Stomach (tissue), 9 donors: ENCODE data around the gene LGI2. TPM values are rescaled to one million over a fixed set of nuclear protein-coding genes. Genes with fewer than 3 reads are reported as not detected.

Source experiments
- DNase-seq, 2 donors: peaks; one replicate each; pipeline versions ENCODE4 v3.0.0 to v3.0.0-alpha.2; 2013 to 2019
- H3K27ac ChIP-seq, 5 donors: fragments of 200-600 bp in 4 of 5; sonication (generic) in 4 of 5; one replicate each; pipeline ENCODE4 v1.5.1; 2013 to 2019; ENCODE audit warnings: mild to moderate bottlenecking in 1 of 5, moderate library complexity in 1 of 5
- H3K27me3 ChIP-seq, 3 donors: fragments of 200-600 bp; sonication (generic); one replicate each; pipeline ENCODE4 v1.5.1; 2017 to 2019; ENCODE audit warnings: mixed run types in 1 of 3
- H3K36me3 ChIP-seq, 4 donors: fragments of 200-600 bp; sonication (generic); 1 replicate in 3 of 4; 2 replicates in 1 of 4; pipeline ENCODE4 v1.5.1; 2016 to 2019
- H3K4me1 ChIP-seq, 4 donors: fragments of 200-600 bp; sonication (generic); one replicate each; pipeline ENCODE4 v1.5.1; 2016 to 2019
- H3K4me3 ChIP-seq, 4 donors: fragments of 200-600 bp; sonication (generic) in 3 of 4; one replicate each; pipeline ENCODE4 v1.5.1; 2016 to 2019; ENCODE audit warnings: mild to moderate bottlenecking in 1 of 4
- H3K9me3 ChIP-seq, 4 donors: fragments of 200-600 bp; sonication (generic); one replicate each; pipeline ENCODE4 v1.5.1; 2016 to 2019
- EP300 ChIP-seq: sonication (generic); formaldehyde crosslinking; IDR thresholded peaks from one replicate; pipeline ENCODE4 v1.6.1; 2017; ENCODE audit warnings: antibody characterized with exemption
- POLR2A ChIP-seq, 4 donors: fragments of 450-650 bp; IDR thresholded peaks; one replicate each; pipeline ENCODE4 v1.6.1; 2016; ENCODE audit warnings: antibody characterized with exemption in 4 of 4, control low read depth in 2 of 4, mild to moderate bottlenecking in 1 of 4, moderate library complexity in 1 of 4
- POLR2AphosphoS5 ChIP-seq, 3 donors: sonication (generic); formaldehyde crosslinking; IDR thresholded peaks; one replicate each; pipeline ENCODE4 v1.6.1; 2016; ENCODE audit warnings: antibody characterized with exemption in 3 of 3
- WGBS, 5 donors: extraction: QIAGEN DNeasy Blood & Tissue Kit in 3 of 5; methylation state at CpG; one replicate each; pipeline versions ENCODE4 v1.1.5 to v1.1.7; 2013 to 2018; 5-methylcytosine and 5-hydroxymethylcytosine counted together
- intact Hi-C: fragments of 100-400 bp; cut with DNase I; formaldehyde crosslinking; loops from one replicate; pipeline ENCODE4 v1.15.1; 2023; ENCODE audit warnings: low total_unique reads
- polyA plus RNA-seq, 3 donors: library from polyadenylated mRNA; stranded (reverse); fragments of 200-250 nt; gene quantifications; one replicate each; pipeline ENCODE4 v1.2.3, GENCODE V29; 2013
- total RNA-seq, 5 donors: library from RNA; depleted of rRNA; stranded (reverse); fragments of >200 nt; gene quantifications; one replicate each; pipeline versions ENCODE4 v1.1.0 to v1.2.3, GENCODE V29; 2014 to 2016
- TF ChIP-seq, protein P1 (sequence below), 7 experiments: fragments of 450-650 bp in 4 of 7; fragments of 200-600 bp in 3 of 7; sonication (generic) in 3 of 7; IDR thresholded peaks; one replicate each; pipeline ENCODE4 v1.5.1; 2016 to 2019; ENCODE audit warnings: antibody characterized with exemption in 7 of 7, control low read depth in 2 of 7, mild to moderate bottlenecking in 1 of 7
- donor health status: healthy with polysubstance abuse.
- donor health status: Bipolar disorder and iron deficiency.
- donor health status: healthy.

LGI2 gene
- total and polyA plus RNA-seq, 8 donors, result 0.10 to 9.1 (median 0.31) TPM; not detected in 3

DNA sequence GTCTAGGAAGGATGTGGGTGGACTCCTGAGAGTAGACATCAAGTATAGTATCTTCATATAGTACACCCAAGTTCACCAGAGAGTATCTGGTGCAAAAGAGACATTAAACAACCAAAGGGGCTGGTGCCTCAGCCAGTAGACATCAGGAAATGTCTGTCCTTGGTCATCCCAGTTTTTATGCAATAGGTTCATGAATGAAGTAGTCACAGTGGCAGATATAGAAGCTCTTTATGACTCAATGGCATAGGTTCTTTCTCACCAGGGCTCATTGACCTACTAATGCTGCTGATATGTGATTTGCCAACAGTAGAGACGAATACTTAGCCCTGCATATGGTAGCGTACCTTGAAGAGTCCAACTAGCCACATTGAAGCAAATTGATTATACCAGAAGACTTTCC is 72.9 kb downstream of the LGI2 start:
- no peak for DNase-seq
- Histone ChIP-seq H3K4me3 (no peak overlapping the region), H3K27ac (no peak overlapping the region), H3K9me3 (peaks cover 0 to 11% (median 6%) of the 10 kb centered on the region in 4 donors), H3K4me1 (no peaks in the 10 kb centered on the region), H3K27me3 (no peaks in the 10 kb centered on the region), H3K36me3 (no peaks in the 10 kb centered on the region)
- 63 to 87% (median 85%) methylated on average over 2 of the region's 2 CpGs for WGBS, 5 donors
- intact Hi-C loops, result no loop called here
- TF ChIP-seq POLR2A (IDR thresholded peaks at IDR 0.05), result no peak
- TF ChIP-seq, protein P1, sequence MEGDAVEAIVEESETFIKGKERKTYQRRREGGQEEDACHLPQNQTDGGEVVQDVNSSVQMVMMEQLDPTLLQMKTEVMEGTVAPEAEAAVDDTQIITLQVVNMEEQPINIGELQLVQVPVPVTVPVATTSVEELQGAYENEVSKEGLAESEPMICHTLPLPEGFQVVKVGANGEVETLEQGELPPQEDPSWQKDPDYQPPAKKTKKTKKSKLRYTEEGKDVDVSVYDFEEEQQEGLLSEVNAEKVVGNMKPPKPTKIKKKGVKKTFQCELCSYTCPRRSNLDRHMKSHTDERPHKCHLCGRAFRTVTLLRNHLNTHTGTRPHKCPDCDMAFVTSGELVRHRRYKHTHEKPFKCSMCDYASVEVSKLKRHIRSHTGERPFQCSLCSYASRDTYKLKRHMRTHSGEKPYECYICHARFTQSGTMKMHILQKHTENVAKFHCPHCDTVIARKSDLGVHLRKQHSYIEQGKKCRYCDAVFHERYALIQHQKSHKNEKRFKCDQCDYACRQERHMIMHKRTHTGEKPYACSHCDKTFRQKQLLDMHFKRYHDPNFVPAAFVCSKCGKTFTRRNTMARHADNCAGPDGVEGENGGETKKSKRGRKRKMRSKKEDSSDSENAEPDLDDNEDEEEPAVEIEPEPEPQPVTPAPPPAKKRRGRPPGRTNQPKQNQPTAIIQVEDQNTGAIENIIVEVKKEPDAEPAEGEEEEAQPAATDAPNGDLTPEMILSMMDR (IDR thresholded peaks at IDR 0.05), result no peak

DNA sequence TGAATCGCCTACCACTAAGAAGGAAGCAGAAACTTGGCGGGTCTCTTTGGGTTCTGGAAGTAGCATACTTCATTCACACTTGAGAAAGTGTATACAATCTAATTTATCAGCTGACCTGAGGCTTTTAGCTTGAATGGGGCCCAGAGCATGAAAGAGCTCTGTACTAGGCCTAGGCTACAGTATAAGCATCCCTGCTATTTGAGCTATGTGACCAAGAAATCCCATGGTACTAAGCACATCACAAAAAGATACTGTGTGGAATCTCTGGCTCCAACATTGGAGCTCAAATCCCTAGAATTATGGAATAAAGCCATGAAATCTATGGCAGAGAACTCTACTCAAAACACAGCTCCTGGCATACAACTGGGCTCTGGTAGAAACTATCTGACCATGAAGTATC is 74.0 kb downstream of the LGI2 start:
- no peak for DNase-seq
- Histone ChIP-seq H3K4me3 (no peak overlapping the region), H3K36me3 (no peaks in the 10 kb centered on the region), H3K27ac (no peak overlapping the region), H3K4me1 (no peaks in the 10 kb centered on the region), H3K27me3 (no peaks in the 10 kb centered on the region), H3K9me3 (peaks cover 0 to 11% (median 6%) of the 10 kb centered on the region in 4 donors)
- WGBS, 5 donors, result 85 to 95% (median 93%) methylated on average over 2 of the region's 2 CpGs
- intact Hi-C loops, result no loop called here
- TF ChIP-seq, protein P1 (IDR thresholded peaks at IDR 0.05), result no peak
- TF ChIP-seq POLR2AphosphoS5 (IDR thresholded peaks at IDR 0.05) (no peak), POLR2A (IDR thresholded peaks at IDR 0.05) (no peak), EP300 (no peak)

DNA sequence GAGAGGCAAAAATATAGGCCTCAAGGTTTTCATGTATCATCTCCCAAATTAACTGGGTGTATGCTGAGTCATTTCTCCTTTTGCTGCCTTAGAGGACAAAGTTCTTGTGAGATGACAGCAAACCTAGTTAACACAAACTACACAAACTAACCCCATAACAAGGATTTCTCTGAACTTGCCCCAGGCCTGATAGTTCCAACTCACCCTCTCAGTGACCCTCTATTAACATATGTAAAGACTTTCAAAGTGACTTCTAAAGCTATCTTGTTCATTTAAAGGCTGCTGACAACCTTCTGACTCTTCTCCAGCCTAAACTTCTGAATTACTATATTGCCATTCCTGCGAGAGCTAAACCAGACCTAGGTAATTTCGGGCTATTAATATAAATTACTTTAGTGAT is 74.7 kb downstream of the LGI2 start:
- Histone ChIP-seq H3K27me3 (no peaks in the 10 kb centered on the region), H3K4me1 (no peaks in the 10 kb centered on the region), H3K9me3 (peaks cover 0 to 11% (median 6%) of the 10 kb centered on the region in 4 donors), H3K27ac (no peak overlapping the region), H3K4me3 (no peak overlapping the region), H3K36me3 (no peaks in the 10 kb centered on the region)
- intact Hi-C loops, result no loop called here
- DNase-seq, result no peak
- 89 to 96% (median 95%) methylated on average over 2 of the region's 2 CpGs for WGBS, 5 donors
- no peak for TF ChIP-seq EP300

DNA sequence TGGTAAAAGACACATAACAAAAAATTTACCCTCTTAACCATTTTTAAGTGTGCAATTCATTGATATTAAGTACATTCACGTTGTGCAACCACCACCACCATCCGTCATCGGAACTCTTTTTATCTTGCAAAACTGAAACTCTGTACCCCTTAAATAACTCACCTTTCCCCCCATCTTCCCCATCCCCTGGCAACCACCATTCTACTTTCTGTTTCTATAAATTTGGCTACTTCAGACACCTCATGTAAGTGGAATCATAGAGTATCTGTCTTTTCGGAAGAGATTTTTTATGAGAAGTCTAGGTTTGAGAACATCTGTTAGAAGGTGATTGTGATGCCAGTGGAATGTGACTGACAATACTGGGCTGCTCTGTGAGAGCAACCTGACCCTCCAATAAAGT is 78.1 kb downstream of the LGI2 start:
- H3K27me3 ChIP-seq, result no peaks in the 10 kb centered on the region
- intact Hi-C loops, result no loop called here
- H3K4me1 ChIP-seq, result no peaks in the 10 kb centered on the region
- DNase-seq, result no peak
- peaks cover 0 to 11% (median 6%) of the 10 kb centered on the region in 4 donors for H3K9me3 ChIP-seq
- H3K4me3 ChIP-seq, result no peak overlapping the region
- TF ChIP-seq POLR2A (IDR thresholded peaks at IDR 0.05), result no peak
- no peak for TF ChIP-seq POLR2AphosphoS5 (IDR thresholded peaks at IDR 0.05)
- TF ChIP-seq EP300, result no peak
- TF ChIP-seq, protein P1 (IDR thresholded peaks at IDR 0.05), result no peak
- 82 to 95% (median 92%) methylated on average over 4 of the region's 4 CpGs for WGBS, 5 donors
- H3K27ac ChIP-seq, result no peak overlapping the region
- H3K36me3 ChIP-seq, result no peaks in the 10 kb centered on the region

DNA sequence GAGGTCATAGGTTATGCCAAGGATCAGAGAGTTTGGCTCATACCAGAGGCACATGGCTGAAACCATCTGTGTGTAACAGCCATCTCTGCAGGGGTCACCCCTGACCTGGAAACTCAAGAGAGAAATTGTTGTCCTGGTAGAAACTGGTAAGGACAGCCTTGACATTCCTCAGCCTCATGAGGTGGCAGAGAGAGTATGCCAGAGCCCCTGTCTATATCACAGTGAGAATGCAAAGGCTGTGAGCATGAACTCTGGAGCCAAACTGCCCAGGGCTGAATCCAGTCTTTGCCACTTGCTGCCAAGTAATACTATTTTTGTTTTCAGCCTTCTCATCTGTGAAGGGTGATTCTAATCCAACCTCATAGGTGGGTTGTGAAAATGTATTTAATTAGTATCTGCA is 80.8 kb downstream of the LGI2 start:
- no peaks in the 10 kb centered on the region for H3K36me3 ChIP-seq
- TF ChIP-seq POLR2AphosphoS5 (IDR thresholded peaks at IDR 0.05) (no peak), EP300 (no peak), POLR2A (IDR thresholded peaks at IDR 0.05) (no peak)
- TF ChIP-seq, protein P1 (IDR thresholded peaks at IDR 0.05), result no peak
- peaks cover 0 to 11% (median 6%) of the 10 kb centered on the region in 4 donors for H3K9me3 ChIP-seq
- H3K27ac ChIP-seq, result no peak overlapping the region
- no peak for DNase-seq
- H3K27me3 ChIP-seq, result no peaks in the 10 kb centered on the region
- H3K4me3 ChIP-seq, result no peak overlapping the region
- intact Hi-C loops, result no loop called here
- H3K4me1 ChIP-seq, result no peaks in the 10 kb centered on the region

Other genes with a start within 250 kb of the LGI2 start
- gene SOD3, start 235.4 kb downstream of the LGI2 start, total RNA-seq, result 100 to 1,000 TPM in 2 of 5 donors, 10 to 100 TPM in 3; 18.9 to 188 (median 89.7) TPM
- 10 to 100 TPM in 2 of 3 donors, 1 to 10 TPM in 1; 8.8 to 30.0 (median 23.7) TPM for gene SOD3, start 235.4 kb downstream of the LGI2 start, polyA plus RNA-seq
- gene CCDC149, start 117.9 kb downstream of the LGI2 start, total RNA-seq, result 10 to 100 TPM; 11.6 to 70.6 (median 22.9) TPM
- 10 to 100 TPM in 2 of 3 donors, 1 to 10 TPM in 1; 7.0 to 15.4 (median 13.9) TPM for gene CCDC149, start 117.9 kb downstream of the LGI2 start, polyA plus RNA-seq
- gene SEPSECS, start 129.5 kb upstream of the LGI2 start, total RNA-seq, result 10 to 100 TPM in 1 of 5 donors, 1 to 10 TPM in 3, under 1 TPM in 1; 0.29 to 33.0 (median 9.4) TPM
- gene SEPSECS, start 129.5 kb upstream of the LGI2 start, polyA plus RNA-seq, result 1 to 10 TPM; 2.8 to 3.9 (median 3.5) TPM
- gene PI4K2B, start 203.1 kb upstream of the LGI2 start, total RNA-seq, result 10 to 100 TPM in 4 of 5 donors, 1 to 10 TPM in 1; 9.3 to 65.2 (median 29.4) TPM
- gene PI4K2B, start 203.1 kb upstream of the LGI2 start, polyA plus RNA-seq, result 10 to 100 TPM in 2 of 3 donors, 1 to 10 TPM in 1; 9.7 to 23.8 (median 15.0) TPM